Gastrocnemius medialis (tissue), 4 donors: Measurements from ENCODE around the gene DHX34.

Experiments used
- POLR2A ChIP-seq, 2 donors: fragments of 450-650 bp; IDR thresholded peaks; one replicate each; pipeline ENCODE4 v1.6.1; 2017; ENCODE audit warnings: antibody characterized with exemption in 2 of 2, mild to moderate bottlenecking in 2 of 2, moderate library complexity in 2 of 2
- TF ChIP-seq, protein P1 (sequence below), 5 experiments: fragments of 450-650 bp in 3 of 5; fragments of 200-600 bp in 2 of 5; sonication (generic) in 2 of 5; IDR thresholded peaks in 4 of 5; conservative IDR thresholded peaks in 1 of 5; 1 replicate in 4 of 5; 2 replicates in 1 of 5; pipeline ENCODE4 v1.5.1; 2016 to 2019; ENCODE audit warnings: antibody characterized with exemption in 5 of 5, mild to moderate bottlenecking in 3 of 5, moderate library complexity in 3 of 5

- TF ChIP-seq, protein P1, sequence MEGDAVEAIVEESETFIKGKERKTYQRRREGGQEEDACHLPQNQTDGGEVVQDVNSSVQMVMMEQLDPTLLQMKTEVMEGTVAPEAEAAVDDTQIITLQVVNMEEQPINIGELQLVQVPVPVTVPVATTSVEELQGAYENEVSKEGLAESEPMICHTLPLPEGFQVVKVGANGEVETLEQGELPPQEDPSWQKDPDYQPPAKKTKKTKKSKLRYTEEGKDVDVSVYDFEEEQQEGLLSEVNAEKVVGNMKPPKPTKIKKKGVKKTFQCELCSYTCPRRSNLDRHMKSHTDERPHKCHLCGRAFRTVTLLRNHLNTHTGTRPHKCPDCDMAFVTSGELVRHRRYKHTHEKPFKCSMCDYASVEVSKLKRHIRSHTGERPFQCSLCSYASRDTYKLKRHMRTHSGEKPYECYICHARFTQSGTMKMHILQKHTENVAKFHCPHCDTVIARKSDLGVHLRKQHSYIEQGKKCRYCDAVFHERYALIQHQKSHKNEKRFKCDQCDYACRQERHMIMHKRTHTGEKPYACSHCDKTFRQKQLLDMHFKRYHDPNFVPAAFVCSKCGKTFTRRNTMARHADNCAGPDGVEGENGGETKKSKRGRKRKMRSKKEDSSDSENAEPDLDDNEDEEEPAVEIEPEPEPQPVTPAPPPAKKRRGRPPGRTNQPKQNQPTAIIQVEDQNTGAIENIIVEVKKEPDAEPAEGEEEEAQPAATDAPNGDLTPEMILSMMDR (IDR thresholded peaks at IDR 0.05 in 4 of 5, conservative IDR thresholded peaks at IDR 0.05 in 1 of 5) = no peak
- TF ChIP-seq POLR2A (IDR thresholded peaks at IDR 0.05) = no peak
Measured at GRCh38 chr19:47316513-47316912, 32.6 kb upstream of the DHX34 start.
